Ishikawa (cell line): ENCODE measurements around the gene CNTNAP2.

ENCODE experiments used
- CEBPB ChIP-seq: IDR thresholded peaks from 2 replicates; pipeline ENCODE4 v1.6.1; 2012
- CREB1 ChIP-seq: IDR thresholded peaks from 2 replicates; pipeline ENCODE4 v1.6.1; 2012; ENCODE audit warnings: low read depth
- EGR1 ChIP-seq: IDR thresholded peaks from 2 replicates; pipeline ENCODE4 v1.6.1; 2012
- EP300 ChIP-seq: IDR thresholded peaks from 2 replicates; pipeline ENCODE4 v1.6.1; 2012; ENCODE audit warnings: borderline replicate concordance
- FOXM1 ChIP-seq: IDR thresholded peaks from 2 replicates; pipeline ENCODE4 v1.6.1; 2012; ENCODE audit warnings: low read depth, borderline replicate concordance
- MAX ChIP-seq: IDR thresholded peaks from 2 replicates; pipeline ENCODE4 v1.6.1; 2012
- NFIC ChIP-seq: IDR thresholded peaks from 2 replicates; pipeline ENCODE4 v1.6.1; 2012
- RAD21 ChIP-seq: IDR thresholded peaks from 2 replicates; pipeline ENCODE4 v1.6.1; 2012; ENCODE audit warnings: low read depth
- REST ChIP-seq: IDR thresholded peaks from 2 replicates; pipeline ENCODE4 v1.6.1; 2012; ENCODE audit warnings: low read depth, mild to moderate bottlenecking
- TAF1 ChIP-seq: IDR thresholded peaks from 2 replicates; pipeline ENCODE4 v1.6.1; 2012; ENCODE audit warnings: low read depth, mild to moderate bottlenecking
- TCF12 ChIP-seq: IDR thresholded peaks from 2 replicates; pipeline ENCODE4 v1.6.1; 2012; ENCODE audit warnings: low read depth
- TEAD4 ChIP-seq: IDR thresholded peaks from 2 replicates; pipeline ENCODE4 v1.6.1; 2012
- USF1 ChIP-seq: IDR thresholded peaks from 2 replicates; pipeline ENCODE4 v1.6.1; 2012
- YY1 ChIP-seq: IDR thresholded peaks from 2 replicates; pipeline ENCODE4 v1.6.1; 2012; ENCODE audit warnings: low read depth
- ZBTB7A ChIP-seq: IDR thresholded peaks from 2 replicates; pipeline ENCODE4 v1.6.1; 2012; ENCODE audit warnings: low read depth

Gene CNTNAP2

GRCh38 chr7:147173883-147174282 is 1057.3 kb downstream of the CNTNAP2 start:
- TF ChIP-seq TCF12 (no peak), MAX (no peak), CREB1 (no peak), REST (no peak), YY1 (no peak), EGR1 (no peak), EP300 (no peak), NFIC (no peak), TEAD4 (no peak), ZBTB7A (no peak), FOXM1 (no peak), RAD21 (no peak), CEBPB (no peak), USF1 (no peak), TAF1 (no peak)

- TF ChIP-seq EGR1: no peak
- no peak for TF ChIP-seq ZBTB7A
- TF ChIP-seq USF1: no peak
- TF ChIP-seq CREB1: no peak
- no peak for TF ChIP-seq FOXM1
- no peak for TF ChIP-seq TCF12
- no peak for TF ChIP-seq REST
- no peak for TF ChIP-seq TEAD4
- TF ChIP-seq NFIC: no peak
- TF ChIP-seq YY1: no peak
- no peak for TF ChIP-seq TAF1
- no peak for TF ChIP-seq MAX
- TF ChIP-seq RAD21: no peak
- no peak for TF ChIP-seq EP300
- TF ChIP-seq CEBPB: no peak
Measured at GRCh38 chr7:147182874-147183273, 1066.3 kb downstream of the CNTNAP2 start.

GRCh38 chr7:147183276-147183675 is 1066.7 kb downstream of the CNTNAP2 start:
- TF ChIP-seq TCF12 (no peak), YY1 (no peak), NFIC (no peak), EGR1 (no peak), CREB1 (no peak), CEBPB (no peak), EP300 (no peak), REST (no peak), MAX (no peak), TEAD4 (no peak), RAD21 (no peak), ZBTB7A (no peak), USF1 (no peak), TAF1 (no peak), FOXM1 (no peak)

- TF ChIP-seq USF1 (no peak), TCF12 (no peak), CREB1 (no peak), EGR1 (no peak), EP300 (no peak), TAF1 (no peak), FOXM1 (no peak), NFIC (no peak), CEBPB (no peak), ZBTB7A (no peak), REST (no peak), TEAD4 (no peak)
Measured at GRCh38 chr7:147188467-147188866, 1071.9 kb downstream of the CNTNAP2 start.
